Stomach (tissue), 9 donors: Measurements from ENCODE around the gene MALT1. TPM values are rescaled to one million over a fixed set of nuclear protein-coding genes. Genes with fewer than 3 reads are reported as not detected.

Experiments
- DNase-seq, 2 donors: peaks; one replicate each; pipeline versions ENCODE4 v3.0.0 to v3.0.0-alpha.2; 2013 to 2019
- H3K27ac ChIP-seq, 5 donors: fragments of 200-600 bp in 4 of 5; sonication (generic) in 4 of 5; one replicate each; pipeline ENCODE4 v1.5.1; 2013 to 2019; ENCODE audit warnings: mild to moderate bottlenecking in 1 of 5, moderate library complexity in 1 of 5
- H3K27me3 ChIP-seq, 3 donors: fragments of 200-600 bp; sonication (generic); one replicate each; pipeline ENCODE4 v1.5.1; 2017 to 2019; ENCODE audit warnings: mixed run types in 1 of 3
- H3K36me3 ChIP-seq, 4 donors: fragments of 200-600 bp; sonication (generic); 1 replicate in 3 of 4; 2 replicates in 1 of 4; pipeline ENCODE4 v1.5.1; 2016 to 2019
- H3K4me1 ChIP-seq, 4 donors: fragments of 200-600 bp; sonication (generic); one replicate each; pipeline ENCODE4 v1.5.1; 2016 to 2019
- H3K4me3 ChIP-seq, 4 donors: fragments of 200-600 bp; sonication (generic) in 3 of 4; one replicate each; pipeline ENCODE4 v1.5.1; 2016 to 2019; ENCODE audit warnings: mild to moderate bottlenecking in 1 of 4
- H3K9me3 ChIP-seq, 4 donors: fragments of 200-600 bp; sonication (generic); one replicate each; pipeline ENCODE4 v1.5.1; 2016 to 2019
- EP300 ChIP-seq: sonication (generic); formaldehyde crosslinking; IDR thresholded peaks from one replicate; pipeline ENCODE4 v1.6.1; 2017; ENCODE audit warnings: antibody characterized with exemption
- POLR2A ChIP-seq, 4 donors: fragments of 450-650 bp; IDR thresholded peaks; one replicate each; pipeline ENCODE4 v1.6.1; 2016; ENCODE audit warnings: antibody characterized with exemption in 4 of 4, control low read depth in 2 of 4, mild to moderate bottlenecking in 1 of 4, moderate library complexity in 1 of 4
- POLR2AphosphoS5 ChIP-seq, 3 donors: sonication (generic); formaldehyde crosslinking; IDR thresholded peaks; one replicate each; pipeline ENCODE4 v1.6.1; 2016; ENCODE audit warnings: antibody characterized with exemption in 3 of 3
- WGBS, 5 donors: extraction: QIAGEN DNeasy Blood & Tissue Kit in 3 of 5; methylation state at CpG; one replicate each; pipeline versions ENCODE4 v1.1.5 to v1.1.7; 2013 to 2018; 5-methylcytosine and 5-hydroxymethylcytosine counted together
- intact Hi-C: fragments of 100-400 bp; cut with DNase I; formaldehyde crosslinking; loops from one replicate; pipeline ENCODE4 v1.15.1; 2023; ENCODE audit warnings: low total_unique reads
- polyA plus RNA-seq, 3 donors: library from polyadenylated mRNA; stranded (reverse); fragments of 200-250 nt; gene quantifications; one replicate each; pipeline ENCODE4 v1.2.3, GENCODE V29; 2013
- total RNA-seq, 5 donors: library from RNA; depleted of rRNA; stranded (reverse); fragments of >200 nt; gene quantifications; one replicate each; pipeline versions ENCODE4 v1.1.0 to v1.2.3, GENCODE V29; 2014 to 2016
- TF ChIP-seq, protein P1 (sequence below), 7 experiments: fragments of 450-650 bp in 4 of 7; fragments of 200-600 bp in 3 of 7; sonication (generic) in 3 of 7; IDR thresholded peaks; one replicate each; pipeline ENCODE4 v1.5.1; 2016 to 2019; ENCODE audit warnings: antibody characterized with exemption in 7 of 7, control low read depth in 2 of 7, mild to moderate bottlenecking in 1 of 7
- donor health status: healthy with polysubstance abuse.
- donor health status: Bipolar disorder and iron deficiency.
- donor health status: healthy.

The MALT1 gene
- total and polyA plus RNA-seq, 8 donors, result 4.9 to 85.7 (median 13.8) TPM

DNA sequence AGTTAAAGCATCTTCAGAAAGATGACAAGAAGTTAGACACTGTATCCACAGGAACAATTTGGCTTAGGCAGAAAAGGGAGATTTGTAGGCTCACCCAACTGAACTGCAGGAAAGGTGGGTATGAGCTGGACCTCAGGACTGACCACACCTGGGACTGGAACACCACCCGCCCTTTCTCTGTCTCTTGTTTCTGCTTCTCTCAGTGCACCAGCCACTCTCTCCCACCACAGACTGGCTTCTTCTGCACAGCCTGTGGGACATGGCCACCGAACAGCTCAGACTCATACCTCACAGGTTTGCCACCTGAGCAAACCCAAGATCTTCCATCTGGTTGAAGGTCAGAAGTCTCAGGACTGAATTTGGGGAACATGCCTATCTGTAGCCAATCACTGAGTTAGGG is 14.2 kb upstream of the MALT1 start:
- TF ChIP-seq POLR2AphosphoS5 (IDR thresholded peaks at IDR 0.05) (no peak), POLR2A (IDR thresholded peaks at IDR 0.05) (no peak), EP300 (no peak)
- TF ChIP-seq, protein P1, sequence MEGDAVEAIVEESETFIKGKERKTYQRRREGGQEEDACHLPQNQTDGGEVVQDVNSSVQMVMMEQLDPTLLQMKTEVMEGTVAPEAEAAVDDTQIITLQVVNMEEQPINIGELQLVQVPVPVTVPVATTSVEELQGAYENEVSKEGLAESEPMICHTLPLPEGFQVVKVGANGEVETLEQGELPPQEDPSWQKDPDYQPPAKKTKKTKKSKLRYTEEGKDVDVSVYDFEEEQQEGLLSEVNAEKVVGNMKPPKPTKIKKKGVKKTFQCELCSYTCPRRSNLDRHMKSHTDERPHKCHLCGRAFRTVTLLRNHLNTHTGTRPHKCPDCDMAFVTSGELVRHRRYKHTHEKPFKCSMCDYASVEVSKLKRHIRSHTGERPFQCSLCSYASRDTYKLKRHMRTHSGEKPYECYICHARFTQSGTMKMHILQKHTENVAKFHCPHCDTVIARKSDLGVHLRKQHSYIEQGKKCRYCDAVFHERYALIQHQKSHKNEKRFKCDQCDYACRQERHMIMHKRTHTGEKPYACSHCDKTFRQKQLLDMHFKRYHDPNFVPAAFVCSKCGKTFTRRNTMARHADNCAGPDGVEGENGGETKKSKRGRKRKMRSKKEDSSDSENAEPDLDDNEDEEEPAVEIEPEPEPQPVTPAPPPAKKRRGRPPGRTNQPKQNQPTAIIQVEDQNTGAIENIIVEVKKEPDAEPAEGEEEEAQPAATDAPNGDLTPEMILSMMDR (IDR thresholded peaks at IDR 0.05), result no peak
- Histone ChIP-seq H3K4me1 (no peaks in the 10 kb centered on the region), H3K4me3 (no peak overlapping the region), H3K27ac (no peak overlapping the region), H3K9me3 (peaks cover 0 to 6% (median 0%) of the 10 kb centered on the region in 4 donors), H3K36me3 (no peaks in the 10 kb centered on the region), H3K27me3 (no peaks in the 10 kb centered on the region)
- intact Hi-C loops, result no loop called here
- 92 to 100% (median 95%) methylated on average over 2 of the region's 2 CpGs for WGBS, 5 donors
- no peak for DNase-seq

DNA sequence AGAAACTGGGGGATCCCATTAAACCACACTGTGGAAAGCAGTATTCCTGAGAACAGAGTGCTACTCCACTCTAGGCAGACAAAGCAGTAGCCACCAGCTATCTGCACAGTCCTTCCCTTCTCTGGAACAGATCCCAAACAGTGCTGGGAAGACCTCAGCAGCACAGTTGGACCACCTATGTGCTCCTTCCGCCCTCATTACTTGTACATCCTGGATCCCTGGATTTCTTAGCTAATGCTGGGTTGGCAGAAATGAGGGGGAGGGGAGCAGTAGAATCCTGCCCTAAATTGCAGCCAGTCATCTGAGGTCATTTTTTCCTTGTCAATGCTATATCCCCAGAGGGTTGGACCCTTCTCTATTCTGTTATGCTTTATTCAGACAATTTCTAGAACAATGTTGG is 13.8 kb upstream of the MALT1 start:
- WGBS, 5 donors, result 87 to 100% (median 96%) methylated on average over 1 of the region's 1 CpG
- H3K9me3 ChIP-seq, result peaks cover 0 to 6% (median 0%) of the 10 kb centered on the region in 4 donors
- intact Hi-C loops, result no loop called here
- H3K4me1 ChIP-seq, result no peaks in the 10 kb centered on the region
- no peak overlapping the region for H3K4me3 ChIP-seq
- H3K27me3 ChIP-seq, result no peaks in the 10 kb centered on the region
- H3K36me3 ChIP-seq, result no peaks in the 10 kb centered on the region
- DNase-seq, result no peak
- H3K27ac ChIP-seq, result peak overlapping the region in 2 of 5 donors; percentile 16 to 43
- TF ChIP-seq, protein P1 (IDR thresholded peaks at IDR 0.05), result no peak
- TF ChIP-seq EP300, result no peak
- TF ChIP-seq POLR2A (IDR thresholded peaks at IDR 0.05), result no peak
- TF ChIP-seq POLR2AphosphoS5 (IDR thresholded peaks at IDR 0.05), result no peak

DNA sequence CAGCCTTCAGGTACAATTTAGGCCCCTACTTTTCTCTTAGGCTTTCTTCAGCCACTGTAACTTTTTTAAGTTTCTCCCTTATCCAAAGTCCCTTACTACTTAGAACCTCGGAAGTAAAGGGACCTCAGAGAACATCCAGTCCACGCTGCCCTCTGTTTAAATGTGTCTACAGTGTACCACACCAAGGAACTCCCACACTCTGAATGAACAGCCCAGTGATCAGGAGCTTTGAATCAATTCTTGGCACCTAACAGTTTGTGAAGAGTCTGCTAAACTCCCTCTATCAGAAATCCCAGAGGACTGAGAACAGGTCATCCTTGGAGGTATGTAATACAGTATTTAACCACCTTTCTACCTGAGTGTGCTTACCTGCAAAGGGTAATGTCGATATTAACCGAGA is 11.6 kb upstream of the MALT1 start:
- WGBS, 5 donors, result 90 to 96% (median 93%) methylated on average over 4 of the region's 4 CpGs

DNA sequence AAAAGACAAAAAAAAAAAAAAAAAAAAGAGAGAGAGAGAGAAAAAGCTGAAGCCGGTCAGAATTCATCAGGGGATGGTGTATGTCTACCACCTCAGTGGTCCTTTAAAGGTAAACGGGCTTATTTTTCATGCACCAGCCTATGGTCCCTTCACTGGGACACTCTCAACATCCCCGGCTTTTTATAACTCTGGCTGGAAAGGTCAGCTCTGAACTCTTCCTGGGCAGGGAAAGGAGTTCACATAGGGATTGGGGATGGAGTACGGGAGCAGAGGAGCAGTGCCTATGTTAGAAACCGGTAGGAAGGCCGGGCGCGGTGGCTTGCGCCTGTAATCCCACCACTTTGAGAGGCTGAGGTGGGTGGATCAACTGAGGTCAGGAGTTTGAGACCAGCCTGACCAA is 10.3 kb upstream of the MALT1 start:
- Histone ChIP-seq H3K36me3 (no peaks in the 10 kb centered on the region), H3K4me3 (no peak overlapping the region), H3K27ac (no peak overlapping the region), H3K9me3 (no peaks in the 10 kb centered on the region), H3K27me3 (no peaks in the 10 kb centered on the region), H3K4me1 (no peaks in the 10 kb centered on the region)
- no peak for DNase-seq
- intact Hi-C loops, result loop anchor here (10.0 kb wide), 1 partner anchor 104 kb away; no protein-coding TSS in a partner anchor
- no peak for TF ChIP-seq EP300
- no peak for TF ChIP-seq POLR2AphosphoS5 (IDR thresholded peaks at IDR 0.05)
- TF ChIP-seq, protein P1 (IDR thresholded peaks at IDR 0.05), result no peak
- no peak for TF ChIP-seq POLR2A (IDR thresholded peaks at IDR 0.05)
- 93 to 97% (median 96%) methylated on average over 9 of the region's 9 CpGs for WGBS, 5 donors

More for the DNA sequence above, 11.6 kb upstream of the MALT1 start:
- Histone ChIP-seq H3K9me3 (peaks cover 0 to 6% (median 0%) of the 10 kb centered on the region in 4 donors), H3K27me3 (no peaks in the 10 kb centered on the region), H3K36me3 (no peaks in the 10 kb centered on the region), H3K4me1 (no peaks in the 10 kb centered on the region), H3K27ac (no peak overlapping the region), H3K4me3 (no peak overlapping the region)
- no peak for TF ChIP-seq EP300
- TF ChIP-seq POLR2AphosphoS5 (IDR thresholded peaks at IDR 0.05), result no peak
- TF ChIP-seq POLR2A (IDR thresholded peaks at IDR 0.05), result no peak
- DNase-seq, result no peak
- intact Hi-C loops, result loop anchor here (10.0 kb wide), 1 partner anchor 105 kb away; no protein-coding TSS in a partner anchor

DNA sequence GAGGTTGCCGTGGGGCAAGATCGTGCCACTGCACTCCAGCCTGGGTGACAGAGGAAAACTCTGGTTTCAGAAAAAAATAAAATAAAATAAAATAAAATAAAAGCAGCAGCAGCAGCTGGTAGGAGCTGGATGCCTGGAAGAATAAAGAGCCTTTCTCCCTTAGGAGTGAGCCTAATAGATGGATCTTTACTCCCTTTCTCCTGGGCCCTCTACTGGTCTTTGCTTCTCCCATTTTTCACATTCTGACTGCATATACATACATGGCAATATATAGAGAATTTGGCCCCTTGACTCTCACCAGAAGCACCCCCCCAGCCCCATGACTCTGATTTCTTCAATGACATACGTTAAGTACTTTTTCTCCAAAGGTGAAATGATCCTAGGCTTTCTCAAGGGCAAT is 9.8 kb upstream of the MALT1 start:
- 83 to 96% (median 91%) methylated on average over 3 of the region's 3 CpGs for WGBS, 5 donors
- no peaks in the 10 kb centered on the region for H3K9me3 ChIP-seq
- no peaks in the 10 kb centered on the region for H3K36me3 ChIP-seq
- TF ChIP-seq POLR2A (IDR thresholded peaks at IDR 0.05), result no peak
- TF ChIP-seq, protein P1 (IDR thresholded peaks at IDR 0.05), result no peak
- TF ChIP-seq POLR2AphosphoS5 (IDR thresholded peaks at IDR 0.05), result no peak
- TF ChIP-seq EP300, result no peak
- peak in 1 of 2 donors; percentile 37 for DNase-seq
- H3K4me1 ChIP-seq, result no peaks in the 10 kb centered on the region
- H3K27me3 ChIP-seq, result no peaks in the 10 kb centered on the region
- H3K27ac ChIP-seq, result no peak overlapping the region
- intact Hi-C loops, result loop anchor here (10.0 kb wide), 1 partner anchor 103 kb away; no protein-coding TSS in a partner anchor
- H3K4me3 ChIP-seq, result no peak overlapping the region
